Measurements from ENCODE around the gene ERBIN. TPM values are rescaled to one million over a fixed set of nuclear protein-coding genes. Genes with fewer than 3 reads are reported as not detected.

Gene ERBIN
- total RNA-seq, 1 experiment from 2014 or later: 98.4 TPM

GRCh38 chr5:65961633-65962032 is 35.3 kb downstream of the ERBIN start:
- no peak for DNase-seq
- BruUV-seq (replicated peaks): no TSS peak
- Mint-ChIP-seq H3K36me3 (ENCODE audit: insufficient read depth, unreplicated experiment) (peaks cover 5% of the 10 kb centered on the region), H3K4me3 (ENCODE audit: low read depth, unreplicated experiment) (no peak overlapping the region), H3K27ac (ENCODE audit: unreplicated experiment) (peak overlapping the region; percentile 52), H3K27me3 (ENCODE audit: unreplicated experiment) (no peaks in the 10 kb centered on the region), H3K4me1 (ENCODE audit: low read depth, unreplicated experiment) (peaks cover 22% of the 10 kb centered on the region), H3K9me3 (ENCODE audit: low read depth, unreplicated experiment) (peaks cover 2% of the 10 kb centered on the region)
- intact Hi-C loops (cut with micrococcal nuclease; ENCODE audit: unreplicated experiment): no loop called here
- TF ChIP-seq CTCF (IDR thresholded peaks at IDR 0.05; ENCODE audit: unreplicated experiment): no peak
- CTCF ChIA-PET: no interaction called here

GRCh38 chr5:65967288-65968066 is 41.1 kb downstream of the ERBIN start:
- peaks cover 43% of the 10 kb centered on the region for H3K4me1 Mint-ChIP-seq (ENCODE audit: low read depth, unreplicated experiment)
- BruUV-seq (replicated peaks): no TSS peak
- peaks cover 2% of the 10 kb centered on the region for H3K9me3 Mint-ChIP-seq (ENCODE audit: low read depth, unreplicated experiment)
- DNase-seq: no peak
- intact Hi-C loops (cut with micrococcal nuclease; ENCODE audit: unreplicated experiment): no loop called here
- no peak overlapping the region for H3K27ac Mint-ChIP-seq (ENCODE audit: unreplicated experiment)
- no peaks in the 10 kb centered on the region for H3K36me3 Mint-ChIP-seq (ENCODE audit: insufficient read depth, unreplicated experiment)
- CTCF ChIA-PET: no interaction called here
- H3K4me3 Mint-ChIP-seq (ENCODE audit: low read depth, unreplicated experiment): no peak overlapping the region
- no peak for TF ChIP-seq CTCF (IDR thresholded peaks at IDR 0.05; ENCODE audit: unreplicated experiment)
- H3K27me3 Mint-ChIP-seq (ENCODE audit: unreplicated experiment): no peaks in the 10 kb centered on the region

- no TSS peak for BruUV-seq (replicated peaks)
- Mint-ChIP-seq H3K4me1 (ENCODE audit: low read depth, unreplicated experiment) (peaks cover 50% of the 10 kb centered on the region), H3K36me3 (ENCODE audit: insufficient read depth, unreplicated experiment) (peaks cover 7% of the 10 kb centered on the region), H3K4me3 (ENCODE audit: low read depth, unreplicated experiment) (no peak overlapping the region), H3K27ac (ENCODE audit: unreplicated experiment) (no peak overlapping the region), H3K9me3 (ENCODE audit: low read depth, unreplicated experiment) (peaks cover 2% of the 10 kb centered on the region), H3K27me3 (ENCODE audit: unreplicated experiment) (no peaks in the 10 kb centered on the region)
- intact Hi-C loops (cut with micrococcal nuclease; ENCODE audit: unreplicated experiment): no loop called here
- TF ChIP-seq CTCF (IDR thresholded peaks at IDR 0.05; ENCODE audit: unreplicated experiment): no peak
- CTCF ChIA-PET: no interaction called here
- no peak for DNase-seq
These were observed 43.4 kb downstream of the ERBIN start for GRCh38 chr5:65969539-65970393.

GRCh38 chr5:65970481-65971367 is 44.3 kb downstream of the ERBIN start:
- TF ChIP-seq CTCF (IDR thresholded peaks at IDR 0.05; ENCODE audit: unreplicated experiment): no peak
- intact Hi-C loops (cut with micrococcal nuclease; ENCODE audit: unreplicated experiment): no loop called here
- CTCF ChIA-PET: no interaction called here
- DNase-seq: no peak
- H3K9me3 Mint-ChIP-seq (ENCODE audit: low read depth, unreplicated experiment): peaks cover under 1% of the 10 kb centered on the region
- no peak overlapping the region for H3K27ac Mint-ChIP-seq (ENCODE audit: unreplicated experiment)
- H3K4me3 Mint-ChIP-seq (ENCODE audit: low read depth, unreplicated experiment): no peak overlapping the region
- H3K4me1 Mint-ChIP-seq (ENCODE audit: low read depth, unreplicated experiment): peaks cover 46% of the 10 kb centered on the region
- BruUV-seq (replicated peaks): no TSS peak
- H3K36me3 Mint-ChIP-seq (ENCODE audit: insufficient read depth, unreplicated experiment): peaks cover 7% of the 10 kb centered on the region
- no peaks in the 10 kb centered on the region for H3K27me3 Mint-ChIP-seq (ENCODE audit: unreplicated experiment)
